Body of pancreas (tissue), 4 donors: ENCODE results near the gene RAB26.

Experiments
- POLR2A ChIP-seq, 3 donors: fragments of 450-650 bp; IDR thresholded peaks; one replicate each; pipeline ENCODE4 v1.6.1; 2016; ENCODE audit warnings: antibody characterized with exemption in 3 of 3, mild to moderate bottlenecking in 2 of 3
- TF ChIP-seq, protein P1 (sequence below), 7 experiments: fragments of 450-650 bp in 4 of 7; fragments of 200-600 bp in 3 of 7; sonication (generic) in 3 of 7; IDR thresholded peaks; one replicate each; pipeline ENCODE4 v1.5.1; 2016 to 2019; ENCODE audit warnings: antibody characterized with exemption in 7 of 7

DNA sequence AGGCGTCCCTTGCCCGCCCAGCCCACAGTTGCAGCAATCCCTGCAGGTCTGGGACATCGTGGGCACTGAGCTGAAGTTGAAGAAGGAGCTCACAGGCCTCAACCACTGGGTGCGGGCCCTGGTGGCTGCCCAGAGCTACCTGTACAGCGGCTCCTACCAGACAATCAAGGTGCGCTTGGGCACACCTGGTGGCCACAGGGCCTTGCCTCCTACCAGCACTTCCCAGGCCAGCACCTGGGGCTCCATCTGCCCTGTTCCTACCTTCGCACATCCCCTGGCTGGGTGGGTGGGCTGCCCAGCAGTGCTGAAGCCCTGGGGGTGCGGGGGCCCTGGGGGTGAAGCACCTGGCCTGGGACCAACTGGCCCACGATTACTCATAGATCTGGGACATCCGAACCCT is 27.0 kb downstream of the RAB26 start:
- no peak for TF ChIP-seq POLR2A (IDR thresholded peaks at IDR 0.05)
- TF ChIP-seq, protein P1, sequence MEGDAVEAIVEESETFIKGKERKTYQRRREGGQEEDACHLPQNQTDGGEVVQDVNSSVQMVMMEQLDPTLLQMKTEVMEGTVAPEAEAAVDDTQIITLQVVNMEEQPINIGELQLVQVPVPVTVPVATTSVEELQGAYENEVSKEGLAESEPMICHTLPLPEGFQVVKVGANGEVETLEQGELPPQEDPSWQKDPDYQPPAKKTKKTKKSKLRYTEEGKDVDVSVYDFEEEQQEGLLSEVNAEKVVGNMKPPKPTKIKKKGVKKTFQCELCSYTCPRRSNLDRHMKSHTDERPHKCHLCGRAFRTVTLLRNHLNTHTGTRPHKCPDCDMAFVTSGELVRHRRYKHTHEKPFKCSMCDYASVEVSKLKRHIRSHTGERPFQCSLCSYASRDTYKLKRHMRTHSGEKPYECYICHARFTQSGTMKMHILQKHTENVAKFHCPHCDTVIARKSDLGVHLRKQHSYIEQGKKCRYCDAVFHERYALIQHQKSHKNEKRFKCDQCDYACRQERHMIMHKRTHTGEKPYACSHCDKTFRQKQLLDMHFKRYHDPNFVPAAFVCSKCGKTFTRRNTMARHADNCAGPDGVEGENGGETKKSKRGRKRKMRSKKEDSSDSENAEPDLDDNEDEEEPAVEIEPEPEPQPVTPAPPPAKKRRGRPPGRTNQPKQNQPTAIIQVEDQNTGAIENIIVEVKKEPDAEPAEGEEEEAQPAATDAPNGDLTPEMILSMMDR (IDR thresholded peaks at IDR 0.05): no peak
